H1 (cell line): Measurements from ENCODE around the gene GRIA2.

Experiments used
- NRF1 ChIP-seq: IDR thresholded peaks from 2 replicates; pipeline ENCODE4 v1.6.1; 2011; ENCODE audit warnings: mild to moderate bottlenecking, low read depth, low read length, improper control_type of control experiment
- POLR2A ChIP-seq, 2 experiments: IDR thresholded peaks; 1 replicate in 1 of 2; 2 replicates in 1 of 2; pipeline ENCODE4 v1.6.1; 2011; ENCODE audit warnings: low read depth in 2 of 2, low read length in 2 of 2, mild to moderate bottlenecking in 2 of 2; ENCODE audit errors: control extremely low read depth in 1 of 2

GRCh38 chr4:157226035-157226434 is 5.5 kb downstream of the GRIA2 start:
- no peak for TF ChIP-seq NRF1
- TF ChIP-seq POLR2A (IDR thresholded peaks at IDR 0.05; ENCODE audit: control extremely low read depth in 1 of 2, low read depth in 2 of 2, low read length in 2 of 2), result no peak
